ENCODE results near the gene IGF1R.

IGF1R gene

DNA sequence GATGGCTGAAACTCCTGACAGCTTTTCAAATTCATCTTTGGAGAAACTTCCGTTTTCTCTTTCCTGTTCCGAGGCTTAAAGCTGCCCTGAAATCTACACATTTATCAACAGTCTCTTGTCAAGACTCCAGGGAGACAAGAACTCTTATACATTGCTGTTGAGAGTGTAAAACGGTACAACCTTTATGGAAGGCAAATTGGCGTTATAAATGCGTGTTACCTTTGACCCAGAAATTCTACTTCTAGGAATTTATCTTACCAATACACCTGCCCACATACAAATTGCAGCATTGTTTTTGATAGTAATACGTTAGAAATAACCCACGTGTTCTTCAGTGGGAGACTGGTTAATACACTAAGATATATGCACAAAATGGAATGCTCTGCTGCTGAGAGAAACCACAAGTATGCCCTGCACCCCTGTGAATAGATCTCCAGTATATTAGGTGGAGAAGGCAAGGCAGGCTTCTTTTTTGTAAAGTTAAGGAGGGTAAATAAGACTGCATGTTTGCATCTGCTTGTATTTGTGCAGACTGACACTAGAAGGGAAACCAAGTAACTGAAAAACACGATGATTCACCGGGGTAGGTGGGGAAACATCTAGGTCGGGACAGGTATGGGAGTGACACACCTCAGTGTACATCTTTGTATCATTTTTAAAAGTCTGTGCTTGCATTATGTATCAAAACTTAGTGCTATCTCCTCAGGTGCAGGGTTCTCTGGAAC, 97.5 kb downstream of the IGF1R start:
- no peak for DNase-seq (ENCODE audit: low read depth in 2 of 2)

DNA sequence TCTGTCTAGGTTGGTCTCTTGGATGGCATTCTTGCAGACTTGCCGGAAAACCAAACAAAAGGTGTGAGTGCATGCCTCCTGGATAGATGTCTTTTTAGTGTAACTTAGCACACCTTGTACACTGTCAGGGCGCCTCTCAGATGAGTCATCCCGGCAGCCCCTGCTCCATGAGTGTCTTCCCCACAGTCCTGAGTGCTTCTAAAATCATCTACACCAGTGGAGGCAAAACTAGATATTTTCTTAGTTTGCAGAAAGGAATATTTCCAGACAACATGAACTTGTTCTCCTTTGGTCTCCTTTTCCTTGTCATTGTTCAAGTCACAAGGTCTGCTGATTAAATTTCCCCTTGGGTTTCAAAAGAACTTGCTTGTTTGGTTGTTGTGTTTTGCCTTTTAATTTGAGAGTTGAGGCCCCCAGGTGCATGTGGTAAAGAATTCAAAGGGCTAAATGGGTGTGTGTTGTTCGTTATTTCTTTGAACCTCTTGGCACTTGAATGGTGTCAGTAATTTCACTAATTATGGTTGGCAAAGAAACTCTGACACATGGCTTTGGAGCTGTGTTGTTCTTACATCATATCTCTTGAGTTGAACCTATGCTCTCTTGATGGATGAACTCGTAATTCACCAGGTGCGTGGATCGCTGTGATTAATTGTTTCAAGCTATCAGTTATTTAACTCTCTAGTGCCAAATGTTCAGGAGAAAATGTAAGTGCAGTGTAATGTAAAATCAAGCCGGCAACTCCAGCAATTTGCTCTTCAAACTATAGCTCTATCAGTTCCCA, 98.2 kb downstream of the IGF1R start:
- DNase-seq (ENCODE audit: low read depth in 2 of 2) = no peak

DNA sequence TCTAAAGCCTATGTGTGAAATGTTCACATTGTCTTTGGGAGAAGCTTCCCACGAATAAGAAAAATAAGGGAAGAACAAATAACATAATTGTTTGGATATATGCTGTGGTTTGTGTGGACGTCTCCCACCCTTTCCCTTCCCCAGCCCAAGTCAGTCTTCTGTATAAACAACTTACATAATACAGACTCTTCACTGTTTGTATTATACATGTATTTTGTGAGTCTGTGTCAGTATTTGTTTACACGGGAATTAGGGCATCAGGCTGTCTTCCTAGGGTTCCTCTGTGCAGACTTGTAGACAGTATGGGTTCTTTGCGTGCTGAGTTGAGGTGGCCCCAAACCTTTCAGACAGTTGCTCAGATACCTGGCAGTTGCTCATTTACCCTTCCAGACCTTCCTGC, 103.4 kb downstream of the IGF1R start:
- no peak for DNase-seq (ENCODE audit: low read depth in 2 of 2)

DNA sequence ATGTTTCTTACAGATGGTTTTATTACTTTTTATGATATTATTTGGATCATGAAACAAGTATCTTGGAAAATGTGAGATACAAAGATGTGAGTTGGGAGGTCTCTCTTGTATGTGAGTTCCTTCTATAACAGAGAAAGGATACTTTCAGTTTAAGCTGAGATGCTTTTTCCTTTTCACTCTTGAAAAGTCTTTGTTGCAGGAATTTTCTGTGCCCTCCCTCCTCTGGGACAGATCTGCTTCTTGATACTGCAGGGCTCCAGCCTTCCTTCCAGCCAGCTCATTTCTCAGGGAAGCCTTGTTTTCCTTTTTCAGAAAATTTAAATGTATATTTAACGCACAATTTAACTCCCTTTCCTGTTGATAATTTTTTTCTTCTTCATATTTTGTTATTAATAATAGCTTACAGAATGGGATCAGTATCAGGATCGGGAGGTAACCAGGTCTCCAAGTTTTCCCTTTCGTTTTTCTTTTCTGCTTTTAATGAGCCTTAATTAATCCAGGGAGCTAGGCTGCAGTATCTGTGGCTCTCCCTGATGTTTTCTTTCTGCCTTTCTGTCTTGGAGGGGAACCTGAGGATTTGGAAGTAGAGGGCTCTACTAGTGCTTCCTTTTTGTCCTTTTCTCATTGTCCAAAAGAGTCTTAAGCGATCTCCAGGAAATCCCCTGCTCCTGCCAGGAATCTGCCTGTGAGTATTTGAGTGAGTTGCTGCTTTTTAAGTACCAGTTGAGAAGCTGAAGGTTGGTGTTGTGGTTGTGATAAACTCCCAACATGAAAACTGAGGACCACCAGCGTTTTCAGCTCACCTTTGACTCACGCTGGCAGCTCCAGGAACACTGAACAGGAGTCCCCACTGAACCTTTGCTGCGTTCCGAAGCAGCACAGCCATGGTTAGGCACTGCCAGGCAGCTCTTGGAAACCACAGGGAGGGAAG, 105.7 kb downstream of the IGF1R start:
- no peak for DNase-seq (ENCODE audit: low read depth in 2 of 2)

DNA sequence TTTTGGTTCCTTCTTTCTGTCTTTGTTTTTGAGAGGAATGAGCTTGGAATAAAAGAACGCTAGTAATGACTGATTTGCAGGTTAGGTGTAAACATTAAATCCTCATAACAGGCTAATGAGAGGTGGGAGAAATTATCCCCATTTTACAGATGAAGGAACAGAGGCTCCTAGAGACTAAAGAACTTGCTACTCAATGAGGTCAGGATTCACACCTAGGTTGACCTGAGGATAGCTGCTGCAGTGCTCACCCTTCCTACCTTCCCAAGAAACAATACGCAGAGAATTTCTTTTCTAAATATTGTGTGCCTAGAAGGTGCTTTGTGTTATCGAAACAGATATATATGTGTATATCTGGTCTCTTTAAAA, 106.3 kb downstream of the IGF1R start:
- DNase-seq (ENCODE audit: low read depth in 2 of 2) = no peak

DNA sequence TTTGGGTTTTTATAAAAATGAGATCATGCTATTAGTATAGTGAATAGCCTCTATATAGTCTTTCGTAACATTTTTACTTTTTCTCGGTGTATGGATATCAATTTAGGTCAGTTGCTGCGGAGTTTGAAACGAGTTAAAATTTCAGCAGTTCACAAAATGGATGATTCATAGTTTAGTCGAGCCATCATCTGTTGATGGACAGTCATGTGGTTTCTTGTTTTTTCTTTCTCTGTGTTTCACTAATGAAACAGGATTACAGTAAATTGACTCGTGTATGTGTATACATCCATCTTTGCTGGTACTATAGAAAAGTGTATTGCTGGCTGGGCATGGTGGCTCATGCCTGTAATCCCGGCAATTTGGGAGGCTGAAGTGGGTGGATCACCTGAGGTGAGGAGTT, 106.8 kb downstream of the IGF1R start:
- no peak for DNase-seq (ENCODE audit: low read depth in 2 of 2)

DNA sequence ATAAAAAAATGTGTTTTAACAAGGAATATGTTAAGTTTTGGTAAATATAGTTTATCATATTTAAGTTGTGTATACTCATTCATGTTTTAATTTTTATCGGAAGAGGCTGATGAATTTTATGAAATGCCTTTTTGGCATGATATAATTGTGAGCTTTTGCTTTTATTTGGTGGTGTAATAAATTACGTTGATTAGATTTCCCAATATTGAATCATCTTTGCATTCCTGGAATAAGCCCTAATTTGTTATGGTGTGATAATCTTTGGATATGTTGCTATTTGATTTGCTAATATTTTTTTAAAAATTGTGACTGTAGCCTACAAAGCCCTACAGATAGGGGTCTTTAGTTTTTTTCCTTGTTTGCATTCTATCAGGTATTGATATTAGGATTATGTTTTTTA, 107.4 kb downstream of the IGF1R start:
- no peak for DNase-seq (ENCODE audit: low read depth in 2 of 2)

DNA sequence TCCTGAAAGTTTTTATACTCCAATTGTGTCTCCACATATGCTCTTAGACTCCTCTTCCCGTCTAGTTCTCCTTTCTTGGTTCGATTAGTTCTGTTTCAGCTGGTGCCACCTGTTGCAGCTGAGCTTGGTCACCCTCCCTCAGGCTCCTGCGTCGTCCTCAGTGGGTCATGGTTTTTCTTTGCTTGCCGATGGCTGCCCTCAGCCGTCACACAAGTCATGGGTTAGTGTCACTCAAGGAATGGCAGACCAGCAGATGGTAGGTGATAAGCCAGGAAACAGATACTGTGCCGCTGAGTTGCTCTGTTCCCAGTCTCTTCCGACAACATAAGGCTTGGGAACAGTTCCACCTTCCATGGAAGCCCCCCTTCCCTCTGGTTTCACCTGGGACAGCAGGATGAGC, 109.9 kb downstream of the IGF1R start:
- DNase-seq (ENCODE audit: low read depth in 2 of 2) = no peak

DNA sequence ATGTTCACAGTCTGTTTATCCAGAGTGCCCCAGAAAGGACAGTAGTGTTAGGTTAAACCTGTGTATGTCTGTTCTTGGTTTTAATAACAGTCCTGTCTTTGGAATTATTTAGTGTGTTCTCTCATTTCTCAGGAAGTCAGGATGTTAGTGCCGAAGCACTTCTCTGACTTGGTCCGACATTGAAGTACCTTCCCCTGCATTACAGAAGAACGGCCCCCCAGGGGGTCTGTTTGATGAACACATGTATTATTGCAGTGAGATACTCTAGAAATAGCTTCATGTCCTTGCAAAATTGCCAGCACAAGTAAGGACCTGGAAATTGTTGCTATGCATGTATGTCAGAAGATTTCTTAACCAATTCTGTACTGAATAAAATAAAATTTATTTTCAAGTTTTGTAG, 110.9 kb downstream of the IGF1R start:
- DNase-seq (ENCODE audit: low read depth in 2 of 2) = no peak

DNA sequence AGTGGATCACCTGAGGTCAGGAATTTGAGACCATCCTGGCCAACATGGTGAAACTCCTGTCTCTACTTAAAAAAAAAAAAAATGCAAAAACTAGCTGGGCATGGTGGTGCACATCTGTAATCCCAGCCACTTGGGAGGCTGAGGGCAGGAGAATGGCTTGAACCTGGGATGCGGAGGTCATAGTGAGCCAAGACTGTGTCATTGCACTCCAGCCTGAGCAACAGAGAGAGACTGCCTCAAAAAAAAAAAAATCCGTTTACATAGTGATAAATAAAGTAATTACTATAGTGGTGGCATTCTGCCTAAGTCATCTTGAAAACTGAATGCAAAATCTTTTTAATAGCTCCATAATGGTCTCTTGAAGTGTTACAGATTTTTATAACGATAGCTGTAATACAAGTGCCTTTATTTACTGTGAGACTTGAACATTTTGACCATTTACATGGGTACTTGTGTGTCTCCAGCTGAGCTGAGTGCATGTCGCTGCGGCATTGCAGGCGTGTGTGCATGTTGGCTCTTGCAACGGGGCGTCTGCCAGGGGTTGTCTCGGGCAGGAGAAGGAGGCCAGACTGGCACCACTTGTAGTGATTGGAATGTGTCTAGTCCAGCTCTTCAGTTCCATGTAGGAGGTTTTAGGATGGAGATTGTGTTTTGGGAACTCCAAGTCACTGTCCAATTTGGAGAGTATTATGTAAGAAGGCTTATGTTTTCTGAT, 111.9 kb downstream of the IGF1R start:
- DNase-seq (ENCODE audit: low read depth in 2 of 2) = no peak

DNA sequence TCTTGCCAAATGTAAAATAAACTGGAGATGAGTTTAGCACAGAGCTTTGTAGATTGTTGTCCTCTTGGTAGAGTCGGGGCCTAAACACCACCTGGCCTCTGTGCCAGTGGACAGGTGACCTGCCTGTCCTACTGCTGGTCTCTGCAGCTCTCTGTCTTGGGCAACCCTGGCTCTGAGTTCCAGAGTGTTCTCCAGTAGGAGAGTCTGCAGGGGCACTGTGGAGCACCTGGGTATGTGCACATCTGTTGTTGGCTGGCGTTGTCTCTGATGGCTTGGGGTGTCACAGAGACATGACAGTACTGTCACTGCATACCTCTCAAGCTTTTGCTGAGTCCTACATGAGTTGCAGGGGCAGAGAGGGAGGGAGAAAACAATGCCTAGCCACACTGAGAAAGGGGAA, 112.6 kb downstream of the IGF1R start:
- DNase-seq (ENCODE audit: low read depth in 2 of 2) = no peak

DNA sequence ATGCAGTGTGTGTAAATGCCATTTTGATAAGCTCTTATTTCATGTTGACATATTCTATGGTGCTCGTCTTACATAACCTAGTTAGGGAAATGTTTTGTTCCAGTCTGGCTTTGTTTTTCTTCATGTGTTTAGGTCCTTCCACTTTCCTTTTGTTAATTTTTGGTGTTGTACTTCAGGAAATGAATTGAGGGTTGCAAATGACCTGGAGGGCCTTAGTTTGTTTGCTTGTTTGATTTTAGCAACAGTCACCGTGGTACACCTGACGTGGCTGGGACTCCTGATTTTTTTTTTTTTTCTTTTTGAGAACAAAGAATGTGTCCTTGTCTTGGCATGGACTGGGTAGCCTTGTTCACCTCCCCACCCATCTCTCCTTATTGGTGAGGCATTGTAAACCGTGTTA, 114.8 kb downstream of the IGF1R start:
- DNase-seq (ENCODE audit: low read depth in 2 of 2) = no peak

DNA sequence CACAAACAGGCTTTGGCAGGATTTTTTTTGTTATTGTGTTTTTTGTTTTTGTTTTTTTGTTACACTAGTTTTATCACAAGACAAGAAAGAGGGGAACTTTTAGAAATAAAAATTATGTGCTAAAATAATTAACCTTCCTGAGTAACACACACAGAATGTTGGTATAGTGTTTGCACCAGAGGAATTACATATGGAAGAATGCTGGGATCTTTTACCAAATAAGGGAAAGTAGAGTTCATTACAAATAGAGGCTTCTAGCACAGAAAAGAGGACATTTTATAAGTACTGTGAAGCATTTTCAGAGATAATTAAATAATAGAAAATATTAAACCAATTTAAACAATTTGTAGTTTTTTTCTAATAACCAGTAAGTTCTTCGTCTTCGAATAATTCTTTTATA, 116.0 kb downstream of the IGF1R start:
- no peak for DNase-seq (ENCODE audit: low read depth in 2 of 2)

DNA sequence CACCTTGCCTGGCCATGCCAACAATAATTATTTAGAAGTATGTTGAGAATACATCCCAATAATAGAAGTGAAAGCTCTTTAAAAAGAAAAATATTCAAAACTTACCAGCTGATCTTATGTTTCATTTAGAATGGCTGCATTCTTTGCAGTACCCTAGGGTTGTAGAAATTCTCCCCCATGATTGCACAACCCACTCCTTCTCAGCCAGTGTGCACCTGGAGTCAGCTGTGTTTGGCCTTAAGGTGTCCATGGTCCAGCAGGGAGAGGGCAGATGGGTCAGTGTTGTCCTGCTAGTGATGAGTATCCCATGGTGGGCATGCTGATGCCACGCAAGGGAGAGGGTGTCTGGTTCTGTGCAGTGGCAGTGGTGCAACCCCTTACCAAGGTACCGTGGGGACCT, 117.3 kb downstream of the IGF1R start:
- DNase-seq (ENCODE audit: low read depth in 2 of 2) = no peak

DNA sequence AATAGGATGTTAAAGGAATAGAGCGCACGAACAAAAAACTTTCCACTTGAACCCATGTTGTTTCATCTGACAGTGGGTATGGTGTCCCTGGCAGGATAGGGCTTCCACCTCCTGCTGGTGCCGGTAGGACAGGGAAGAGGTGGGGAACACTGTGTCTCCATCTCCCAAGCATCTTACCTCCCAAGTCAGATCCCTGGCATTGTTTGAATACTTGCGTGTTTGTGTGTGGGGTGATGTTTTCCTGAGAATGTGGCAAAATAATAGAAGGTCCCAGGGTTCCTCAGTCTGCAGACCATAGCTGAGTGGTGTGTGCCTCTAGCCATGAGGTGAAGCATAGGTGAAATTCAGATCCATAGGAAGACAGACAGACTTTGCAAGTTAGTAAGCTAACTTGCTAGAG, 119.4 kb downstream of the IGF1R start:
- no peak for DNase-seq (ENCODE audit: low read depth in 2 of 2)

DNA sequence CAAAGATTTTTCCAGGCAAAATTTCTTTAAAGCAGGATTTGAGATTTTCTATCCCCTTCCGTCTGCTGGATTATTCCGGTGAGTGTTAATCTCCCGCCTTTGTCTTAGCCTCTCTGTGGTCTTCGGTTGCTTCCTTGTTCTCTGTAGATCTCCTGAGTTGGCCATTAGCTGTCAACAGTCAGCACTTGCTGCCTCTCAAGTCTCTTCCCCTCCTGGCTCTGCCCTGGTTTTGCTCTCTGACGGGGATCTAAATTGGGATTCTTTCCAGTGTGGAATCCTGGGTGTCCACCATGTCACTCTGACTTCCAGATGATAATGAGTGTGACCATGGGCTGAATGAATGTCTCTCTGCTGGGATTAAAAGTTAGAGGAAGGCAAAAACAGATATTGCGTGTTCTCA, 121.5 kb downstream of the IGF1R start:
- DNase-seq (ENCODE audit: low read depth in 2 of 2) = no peak

DNA sequence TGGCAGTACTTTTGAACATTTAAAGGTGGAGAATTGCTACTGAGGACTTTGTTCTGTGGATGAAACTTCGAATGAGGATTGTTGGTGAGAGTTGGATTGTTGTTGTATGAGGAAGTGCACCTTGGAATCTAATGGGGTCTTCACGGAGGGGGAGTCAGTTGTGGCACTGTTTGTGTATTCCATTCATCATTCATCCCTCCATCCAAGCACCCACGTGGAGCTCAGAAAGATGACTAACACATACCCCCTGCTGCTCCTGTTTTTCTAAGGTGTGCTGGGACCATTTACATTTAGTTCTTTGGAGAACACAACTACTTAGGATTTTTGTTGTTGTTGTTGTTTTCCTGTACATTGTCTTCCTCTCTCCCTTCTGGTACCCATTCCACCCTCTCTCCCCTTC, 122.6 kb downstream of the IGF1R start:
- no peak for DNase-seq (ENCODE audit: low read depth in 2 of 2)

DNA sequence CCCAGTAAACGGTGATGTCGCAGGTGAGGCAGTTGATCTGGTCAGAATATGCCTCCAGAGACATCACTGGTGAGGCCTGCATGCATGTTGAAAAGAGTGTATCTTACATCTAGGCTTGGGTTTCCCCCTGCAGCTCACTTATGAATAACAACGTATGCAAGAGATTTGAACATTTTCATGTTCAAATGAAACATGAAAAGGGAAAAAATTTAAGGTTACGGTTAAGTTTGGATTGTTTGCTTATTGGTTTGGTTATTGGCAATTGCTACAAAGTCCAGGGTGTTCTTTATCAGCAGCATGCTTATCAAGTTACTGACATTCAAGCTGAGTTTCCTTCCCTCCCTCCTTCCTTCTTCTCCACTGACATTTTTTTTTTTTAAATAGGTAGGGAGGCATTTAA, 123.2 kb downstream of the IGF1R start:
- DNase-seq (ENCODE audit: low read depth in 2 of 2) = no peak

DNA sequence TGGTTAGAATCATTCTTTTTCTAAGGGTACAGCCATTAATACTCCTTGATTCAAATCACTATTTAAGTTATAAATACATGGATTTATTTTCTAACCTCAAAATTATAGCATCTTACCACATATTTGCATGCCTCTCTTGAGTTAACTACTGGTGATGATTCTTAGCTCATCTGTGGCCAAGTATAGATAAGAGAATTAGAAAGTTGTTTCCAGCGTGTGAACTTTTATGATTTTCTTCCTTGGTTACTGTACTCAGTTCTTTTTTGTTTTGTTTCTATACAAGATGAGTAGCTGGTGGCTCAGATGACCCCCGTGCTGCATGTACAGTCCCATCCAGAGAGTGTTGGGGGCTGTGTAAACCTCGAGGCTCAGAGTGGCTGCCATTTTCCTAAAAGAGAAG, 124.6 kb downstream of the IGF1R start:
- DNase-seq (ENCODE audit: low read depth in 2 of 2) = no peak

DNA sequence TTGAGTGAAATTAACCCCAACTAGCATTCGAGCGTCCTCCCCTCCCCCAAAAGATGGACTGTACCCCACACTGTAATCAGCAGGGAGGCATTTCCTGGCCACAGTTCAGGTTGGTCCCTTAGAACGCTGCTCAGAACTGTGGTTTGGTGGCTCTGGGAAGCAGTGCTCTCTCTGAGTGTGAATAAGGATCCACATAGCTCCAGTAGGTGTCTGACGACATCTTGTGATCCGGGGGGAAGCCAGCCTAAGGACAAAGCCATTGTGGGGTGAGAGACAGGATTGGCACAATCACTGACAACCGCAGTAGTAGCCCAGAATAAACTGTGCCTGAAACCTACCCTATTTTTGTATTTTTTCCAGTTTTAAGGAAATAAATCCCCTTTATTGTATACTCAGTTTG, 125.3 kb downstream of the IGF1R start:
- DNase-seq (ENCODE audit: low read depth in 2 of 2) = no peak

DNA sequence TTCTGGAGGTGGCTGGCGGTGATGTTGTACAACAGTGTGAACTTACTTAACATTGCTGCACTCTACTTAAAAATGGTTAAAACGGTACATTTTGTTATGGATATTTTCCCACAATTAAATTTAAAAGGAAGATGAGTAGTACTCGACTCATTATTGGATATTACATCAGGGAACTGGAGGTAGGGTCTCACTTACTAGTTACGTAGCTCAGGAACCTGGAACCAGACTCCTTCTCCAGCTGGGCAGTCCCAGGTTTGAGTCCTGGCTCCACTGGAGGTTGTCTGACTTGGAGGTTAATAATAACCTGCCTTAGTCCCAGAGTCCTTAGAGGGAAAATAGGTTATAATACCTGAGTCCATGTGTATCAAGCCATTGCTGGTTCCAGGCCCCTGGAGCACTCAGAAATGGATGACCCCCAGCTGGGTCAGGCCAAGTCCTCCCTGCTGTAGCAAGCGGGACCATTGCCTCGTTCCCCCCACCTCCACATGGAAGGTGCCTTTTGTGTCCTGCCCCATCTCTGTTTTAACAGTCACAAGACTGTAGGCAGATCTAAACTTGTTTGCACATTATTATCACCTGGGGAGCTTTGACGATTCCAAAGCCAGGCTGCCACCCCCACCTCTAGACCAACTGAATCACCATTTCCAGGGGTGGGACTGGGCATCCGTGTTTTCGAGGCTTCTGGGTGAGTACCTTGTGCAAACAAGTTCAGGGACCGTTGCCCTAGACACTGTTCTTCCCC, 126.6 kb downstream of the IGF1R start:
- DNase-seq (ENCODE audit: low read depth in 2 of 2) = no peak

All from stimulated activated CD8-positive, alpha-beta memory T cell treated with anti-CD3 and anti-CD28 coated beads, Interleukin-7, amount 100 ng/mL, for 4 hours (primary cell).